AG09319 (cell line): ENCODE results near the gene C16orf78.

Experiments used
- DNase-seq: peaks from one replicate; pipeline ENCODE4 v3.0.0-alpha.2; 2010; ENCODE audit warnings: low read depth; ENCODE audit errors: extremely low read depth
- TF ChIP-seq, protein P1 (sequence below): IDR thresholded peaks from 2 replicates; pipeline ENCODE4 v1.5.1; 2011; ENCODE audit warnings: low read depth, mild to moderate bottlenecking, inconsistent platforms, low read length, moderate library complexity

C16orf78 gene

GRCh38 chr16:49350265-49351095 is 23.1 kb upstream of the C16orf78 start:
- DNase-seq, result no peak
- TF ChIP-seq, protein P1, sequence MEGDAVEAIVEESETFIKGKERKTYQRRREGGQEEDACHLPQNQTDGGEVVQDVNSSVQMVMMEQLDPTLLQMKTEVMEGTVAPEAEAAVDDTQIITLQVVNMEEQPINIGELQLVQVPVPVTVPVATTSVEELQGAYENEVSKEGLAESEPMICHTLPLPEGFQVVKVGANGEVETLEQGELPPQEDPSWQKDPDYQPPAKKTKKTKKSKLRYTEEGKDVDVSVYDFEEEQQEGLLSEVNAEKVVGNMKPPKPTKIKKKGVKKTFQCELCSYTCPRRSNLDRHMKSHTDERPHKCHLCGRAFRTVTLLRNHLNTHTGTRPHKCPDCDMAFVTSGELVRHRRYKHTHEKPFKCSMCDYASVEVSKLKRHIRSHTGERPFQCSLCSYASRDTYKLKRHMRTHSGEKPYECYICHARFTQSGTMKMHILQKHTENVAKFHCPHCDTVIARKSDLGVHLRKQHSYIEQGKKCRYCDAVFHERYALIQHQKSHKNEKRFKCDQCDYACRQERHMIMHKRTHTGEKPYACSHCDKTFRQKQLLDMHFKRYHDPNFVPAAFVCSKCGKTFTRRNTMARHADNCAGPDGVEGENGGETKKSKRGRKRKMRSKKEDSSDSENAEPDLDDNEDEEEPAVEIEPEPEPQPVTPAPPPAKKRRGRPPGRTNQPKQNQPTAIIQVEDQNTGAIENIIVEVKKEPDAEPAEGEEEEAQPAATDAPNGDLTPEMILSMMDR, result peak; percentile 92

- TF ChIP-seq, protein P1, result no peak
- DNase-seq, result no peak
These were observed 22.5 kb upstream of the C16orf78 start for GRCh38 chr16:49351096-49351487.

DNA sequence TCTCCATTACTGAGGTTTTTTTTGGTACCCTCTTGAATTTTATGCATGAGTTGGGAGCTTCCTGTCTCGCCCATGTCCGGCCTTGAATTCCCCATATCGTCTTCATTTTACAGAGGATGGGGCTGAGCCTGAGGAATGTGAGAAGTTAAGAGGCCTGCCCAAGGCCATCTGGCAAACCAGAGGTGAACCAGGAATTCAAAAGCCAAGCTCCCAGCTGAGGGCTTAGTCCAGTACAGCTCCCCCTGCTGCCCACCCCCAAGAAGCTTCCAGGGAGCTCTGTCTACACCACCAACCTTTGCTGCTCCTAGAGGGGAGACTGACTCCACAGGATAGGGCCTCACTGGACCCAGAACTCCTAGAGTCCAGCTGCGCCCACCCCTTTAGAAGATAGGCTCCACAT is 20.7 kb upstream of the C16orf78 start:
- TF ChIP-seq, protein P1, result peak; percentile 11; the same call in 1 of the 2 replicates
- no peak for DNase-seq

DNA sequence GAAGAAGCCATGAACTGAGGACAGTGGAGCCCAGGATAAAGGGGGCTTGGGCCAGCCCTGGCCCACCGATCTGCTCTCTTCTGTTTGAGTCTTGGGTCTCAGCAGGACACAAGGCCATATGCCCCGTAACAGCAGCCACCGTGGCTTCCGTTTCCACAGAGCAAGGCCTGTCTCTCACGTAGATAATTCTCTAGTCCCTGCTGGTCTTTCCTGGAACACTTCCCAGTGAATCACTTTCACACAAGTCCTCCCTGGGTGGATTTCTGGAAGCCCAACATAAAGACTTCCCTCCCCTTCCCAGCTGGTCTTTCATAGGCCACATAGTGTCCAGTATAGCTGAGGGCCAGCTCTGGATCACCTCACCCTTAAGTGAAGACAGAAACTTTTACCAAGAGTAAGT is 19.9 kb upstream of the C16orf78 start:
- no peak for DNase-seq
- TF ChIP-seq, protein P1, result no peak

GRCh38 chr16:49354101-49354500 is 19.5 kb upstream of the C16orf78 start:
- no peak for DNase-seq
- TF ChIP-seq, protein P1, result no peak

GRCh38 chr16:49354991-49355390 is 18.6 kb upstream of the C16orf78 start:
- TF ChIP-seq, protein P1, result no peak
- DNase-seq, result no peak

GRCh38 chr16:49355933-49356665 is 17.5 kb upstream of the C16orf78 start:
- TF ChIP-seq, protein P1, result no peak

More at GRCh38 chr16:49355933-49356665, 17.5 kb upstream of the C16orf78 start:
- no peak for DNase-seq
